HG03095 (cell line): ENCODE results near the gene TCAIM.
A peak's percentile ranks its signal among the peaks of the same experiment; 100 is the strongest.
"Not testable (repeated sequence)": the region's sequence is repeated elsewhere in the genome, so short reads cannot be mapped to it uniquely, and the experiment has no call there.

Experiments used
- ATAC-seq: cut with Tn5 transposase; IDR thresholded peaks from one replicate; pipeline ENCODE4 v1.9.1; 2021; ENCODE audit warnings: moderate library complexity; ENCODE audit not compliant: unreplicated experiment

Gene TCAIM

GRCh38 chr3:44412365-44412764 lies 73.8 kb downstream of the TCAIM start:
- ATAC-seq: no peak

GRCh38 chr3:44414517-44415090 lies 76.0 kb downstream of the TCAIM start:
- no peak for ATAC-seq

GRCh38 chr3:44415421-44415820 lies 76.9 kb downstream of the TCAIM start:
- ATAC-seq: no peak

DNA sequence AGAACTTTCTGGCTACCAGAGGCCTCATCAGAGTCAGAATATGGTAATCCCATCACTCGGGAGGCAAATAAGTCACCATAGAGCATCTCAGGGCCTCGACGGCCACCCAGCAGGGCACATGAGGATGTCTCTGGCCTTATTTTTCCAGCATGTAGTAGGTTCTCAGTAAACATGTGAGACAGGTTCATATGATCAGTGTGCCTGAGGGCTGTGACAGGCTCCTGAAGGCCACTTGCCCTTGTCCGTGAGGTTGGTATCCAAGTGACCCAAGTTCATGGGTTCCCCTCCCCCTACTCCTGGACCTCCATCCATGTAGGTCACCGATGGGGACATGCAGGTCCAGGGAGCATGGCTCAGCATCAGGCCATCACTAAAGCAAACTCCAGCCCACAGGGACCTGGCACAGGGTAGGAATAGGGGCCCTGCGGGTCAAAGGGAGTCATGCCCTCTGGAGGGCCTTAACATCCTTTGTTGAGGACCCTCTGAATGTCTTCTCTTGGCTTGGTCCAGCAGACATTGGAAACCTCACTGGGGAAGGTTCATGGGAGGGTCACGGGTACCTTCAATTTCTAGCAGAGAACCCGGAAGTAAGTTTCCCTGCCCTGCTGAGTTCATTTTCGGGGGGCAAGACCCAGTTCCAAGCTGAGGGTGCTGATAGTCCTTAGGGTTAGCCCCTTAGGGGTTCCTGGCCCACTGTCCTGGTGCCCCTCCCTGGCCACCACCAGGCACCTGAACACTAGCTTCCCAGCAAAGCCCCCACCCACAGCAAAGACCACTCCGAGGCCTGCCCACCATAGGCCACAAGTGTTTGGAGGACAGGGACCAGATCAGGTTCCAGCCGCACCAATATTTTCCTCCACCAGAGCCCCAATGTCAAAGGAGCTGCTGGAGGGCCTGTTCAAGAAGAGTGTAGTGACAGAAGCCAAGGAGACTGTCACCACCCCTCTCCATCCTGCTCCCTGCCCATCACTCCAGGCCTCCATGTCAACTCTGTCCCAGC lies 77.8 kb downstream of the TCAIM start:
- no peak for ATAC-seq

DNA sequence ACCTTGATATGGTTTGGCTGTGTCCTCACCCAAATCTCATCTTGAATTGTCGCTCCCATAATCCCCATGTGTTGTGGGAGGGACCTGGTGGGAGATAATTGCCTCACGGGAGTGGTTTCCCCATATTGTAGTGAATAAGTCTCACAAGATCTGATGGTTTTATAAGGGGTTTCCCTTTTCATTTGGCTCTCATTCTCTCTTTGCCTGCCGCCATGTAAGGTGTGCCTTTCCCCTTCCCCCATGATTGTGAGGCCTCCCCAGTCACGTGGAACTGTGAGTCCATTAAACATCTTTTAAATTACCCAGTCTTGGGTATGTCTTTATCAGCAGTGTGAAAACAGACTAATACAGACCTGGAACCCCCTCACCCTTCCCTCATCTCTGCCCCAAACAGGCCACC lies 79.6 kb downstream of the TCAIM start:
- ATAC-seq: not testable (repeated sequence)

- no peak for ATAC-seq
These were observed 80.0 kb downstream of the TCAIM start for GRCh38 chr3:44418549-44418948.

DNA sequence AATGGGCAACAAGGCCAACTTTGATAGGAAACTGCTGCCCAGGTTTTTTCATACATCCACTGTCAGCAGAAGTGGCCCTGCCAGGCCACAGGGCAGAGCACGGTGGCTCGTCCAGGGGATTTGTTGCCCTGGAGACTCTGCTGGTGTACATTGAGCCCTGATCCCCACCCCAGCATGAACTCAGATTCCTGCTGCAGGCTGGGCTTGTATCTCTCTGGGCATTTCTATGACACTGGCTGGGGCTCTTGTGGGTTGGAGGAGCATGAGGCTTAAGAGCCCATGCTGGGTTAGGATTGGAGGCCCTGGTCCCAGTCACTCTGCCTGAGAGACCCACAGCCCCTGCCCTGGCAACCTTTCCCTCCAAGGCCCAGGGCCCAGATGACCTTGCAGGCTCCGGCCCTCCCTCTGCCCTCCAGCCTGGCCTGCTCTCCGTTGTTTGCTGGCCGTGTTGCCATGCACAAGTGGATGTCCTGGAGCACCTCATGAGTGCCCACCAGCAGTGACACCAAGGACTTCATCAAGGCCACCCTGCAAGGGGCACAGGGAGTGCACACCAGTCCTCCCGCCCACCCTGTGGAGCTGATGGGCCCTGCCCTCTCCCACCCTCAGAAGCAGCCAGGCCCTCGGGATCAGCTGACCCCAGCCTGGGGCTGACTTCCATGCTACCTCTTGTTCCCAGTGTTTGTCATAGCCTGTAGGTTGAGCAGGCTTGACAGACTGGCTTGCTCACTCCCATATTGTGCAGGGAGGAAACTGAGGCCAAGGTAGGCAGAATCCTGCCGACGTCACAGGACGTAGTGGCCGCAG lies 80.8 kb downstream of the TCAIM start:
- no peak for ATAC-seq

DNA sequence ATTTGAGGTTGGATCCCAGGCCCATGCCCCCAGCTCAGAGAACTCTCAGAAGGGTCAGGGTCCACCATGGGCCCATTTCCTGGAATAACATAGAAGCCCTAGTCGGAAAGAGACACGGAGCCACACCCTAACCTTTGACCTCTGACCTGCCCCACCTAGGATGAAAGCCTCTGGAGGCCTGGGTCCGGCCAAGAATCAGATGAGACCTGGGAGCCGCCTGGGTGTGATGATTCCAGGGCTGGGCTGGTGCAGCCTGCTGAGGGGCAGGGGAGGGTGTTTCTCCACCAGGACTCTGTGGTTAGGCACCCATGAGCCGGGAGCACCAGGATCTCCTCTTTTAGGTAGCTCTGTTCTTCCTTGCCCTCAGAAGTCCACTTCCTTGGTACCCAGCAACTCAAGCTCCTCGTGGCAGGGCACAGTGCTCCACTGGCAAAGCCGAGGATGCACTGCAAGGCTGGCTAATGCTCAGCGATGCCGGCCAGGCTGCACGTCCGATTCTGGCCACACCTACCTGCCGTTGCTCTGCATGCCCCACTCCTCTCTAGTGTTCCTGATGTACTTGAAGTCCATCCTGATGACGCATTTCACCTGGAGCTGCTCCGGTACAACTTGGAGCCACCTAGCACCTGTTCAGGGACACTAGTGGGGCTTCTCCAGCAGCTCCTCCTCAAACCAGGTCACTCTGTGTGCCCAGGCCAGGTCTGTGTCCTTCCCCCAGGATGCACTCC lies 81.5 kb downstream of the TCAIM start:
- no peak for ATAC-seq

DNA sequence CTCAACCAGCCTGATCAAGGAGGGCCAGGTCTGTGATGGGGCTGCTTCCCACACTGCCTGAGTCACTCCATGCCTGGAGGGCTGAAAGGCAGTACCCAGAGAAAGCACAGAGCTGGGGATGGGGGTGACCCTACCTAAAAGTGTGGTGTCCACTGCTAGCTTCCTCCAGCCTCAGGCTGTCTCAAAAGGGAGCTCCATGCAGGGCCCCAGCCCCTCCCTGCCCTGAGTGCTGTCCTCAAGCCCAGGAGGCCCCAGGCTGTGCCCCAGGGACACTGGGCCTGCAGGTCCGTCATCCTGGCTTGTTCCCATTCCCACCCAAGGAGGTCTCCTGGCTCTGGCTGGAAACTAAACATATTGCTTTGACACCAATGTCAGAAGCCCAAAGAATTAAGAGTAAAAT lies 82.1 kb downstream of the TCAIM start:
- no peak for ATAC-seq

GRCh38 chr3:44421280-44421679 lies 82.7 kb downstream of the TCAIM start:
- ATAC-seq: no peak

- no peak for ATAC-seq
These were observed 86.2 kb downstream of the TCAIM start for GRCh38 chr3:44424758-44425157.

DNA sequence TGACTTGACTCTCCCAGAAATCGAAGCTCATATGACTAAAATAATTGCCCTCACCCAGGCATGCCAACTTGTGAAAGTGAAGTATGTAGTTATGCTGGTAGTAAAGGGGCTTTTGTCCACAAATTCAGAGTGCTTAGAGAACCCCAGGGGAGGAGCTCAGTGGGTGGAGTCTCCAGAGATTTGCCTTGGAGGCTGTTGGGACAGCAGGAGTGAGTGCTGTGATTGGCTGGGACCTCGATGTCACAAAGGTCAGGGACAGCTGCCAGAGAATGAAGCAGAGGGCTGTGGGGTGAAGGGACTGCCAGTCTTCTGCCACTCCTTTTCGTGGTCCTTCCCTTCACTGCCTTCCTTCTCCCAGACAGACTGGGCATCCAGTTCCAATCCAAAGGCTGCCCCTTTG lies 89.1 kb downstream of the TCAIM start:
- ATAC-seq: no peak

DNA sequence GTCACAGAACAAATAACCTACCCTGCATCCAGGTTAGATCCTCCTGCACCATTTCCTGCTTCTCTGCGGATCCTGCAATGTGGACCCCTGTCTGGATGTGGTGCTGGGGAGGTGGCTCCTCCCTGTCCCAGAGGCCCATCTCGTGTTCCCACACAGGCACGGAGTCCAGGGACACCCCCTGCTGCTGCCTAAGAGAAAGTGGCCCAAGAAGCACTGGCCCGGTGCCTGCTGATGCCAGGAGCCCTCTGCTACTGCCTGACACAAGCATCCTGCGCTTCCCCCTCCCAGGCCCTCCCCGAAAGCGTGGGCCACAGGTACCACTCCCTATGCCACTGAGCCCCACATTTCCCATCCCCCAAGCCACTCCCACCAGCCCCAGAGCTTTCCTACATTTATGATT lies 90.3 kb downstream of the TCAIM start:
- ATAC-seq: no peak

GRCh38 chr3:44429459-44429858 lies 90.9 kb downstream of the TCAIM start:
- ATAC-seq: no peak

DNA sequence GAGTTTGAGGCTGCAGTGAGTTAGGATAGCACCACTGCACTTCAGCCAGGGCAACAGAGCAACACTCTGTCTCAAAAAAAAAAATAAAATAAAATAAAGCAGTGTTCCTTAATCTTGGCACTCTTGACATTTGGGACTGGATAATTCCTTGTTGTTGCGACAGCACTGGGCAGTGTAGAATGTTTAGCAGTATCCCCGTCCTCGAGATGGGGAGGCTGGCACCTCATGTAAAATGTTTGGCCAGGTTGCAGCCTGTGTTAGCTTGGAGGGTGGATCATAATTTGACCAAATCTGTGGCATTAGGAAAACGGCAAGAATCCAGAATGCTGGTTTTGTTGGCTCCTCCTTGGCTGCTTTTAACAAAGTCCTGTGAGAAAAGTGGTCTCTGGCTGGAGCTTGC lies 91.9 kb downstream of the TCAIM start:
- ATAC-seq: no peak

GRCh38 chr3:44434834-44435510 lies 96.4 kb downstream of the TCAIM start:
- ATAC-seq: no peak

- no peak for ATAC-seq
These were observed 97.6 kb downstream of the TCAIM start for GRCh38 chr3:44436181-44436580.

- ATAC-seq: no peak
These were observed 99.2 kb downstream of the TCAIM start for GRCh38 chr3:44437800-44438199.

DNA sequence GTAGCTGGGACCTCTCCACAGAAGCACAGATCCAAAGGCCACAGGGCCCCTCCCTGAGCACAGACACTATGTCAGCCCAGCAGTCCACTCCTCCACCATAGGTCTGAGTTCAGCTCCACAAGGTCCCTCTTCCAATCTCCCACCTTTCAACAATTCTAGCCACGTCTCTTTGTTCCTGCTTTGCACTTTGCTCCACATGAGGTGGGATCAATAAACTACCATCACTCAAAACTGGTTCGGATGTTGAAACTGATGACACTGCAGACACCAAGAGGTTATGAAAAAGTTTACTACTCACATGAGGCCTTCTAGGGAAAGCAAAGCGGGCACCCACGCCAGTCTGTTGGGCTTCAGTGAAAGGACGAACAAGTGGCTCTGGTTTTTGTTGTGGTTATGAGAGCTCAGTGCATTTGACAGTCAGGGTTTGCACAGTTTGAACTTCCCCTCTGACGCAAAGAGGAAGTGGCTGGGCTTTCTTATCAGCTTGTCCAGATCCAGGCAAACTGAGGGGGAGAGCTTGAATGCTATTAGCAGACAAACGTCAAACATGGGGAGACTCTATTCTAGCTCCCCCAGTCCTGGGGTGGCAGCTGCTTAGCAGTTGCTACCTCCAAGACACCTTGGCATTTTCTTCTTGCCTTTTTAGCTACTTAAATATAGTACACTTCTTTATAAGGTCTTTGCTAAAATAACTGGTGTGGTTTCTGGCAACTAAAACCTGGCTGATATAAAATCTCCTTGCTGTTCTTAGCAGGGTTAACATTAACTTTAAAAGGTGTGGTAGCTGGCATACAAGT lies 101.1 kb downstream of the TCAIM start:
- ATAC-seq: peak; percentile 97
